ENCODE results near the gene PLVAP. TPM values are rescaled to one million over a fixed set of nuclear protein-coding genes. Genes with fewer than 3 reads are reported as not detected.

The PLVAP gene
- total RNA-seq, 1 donor from 2014 or later: 6.5 TPM

DNA sequence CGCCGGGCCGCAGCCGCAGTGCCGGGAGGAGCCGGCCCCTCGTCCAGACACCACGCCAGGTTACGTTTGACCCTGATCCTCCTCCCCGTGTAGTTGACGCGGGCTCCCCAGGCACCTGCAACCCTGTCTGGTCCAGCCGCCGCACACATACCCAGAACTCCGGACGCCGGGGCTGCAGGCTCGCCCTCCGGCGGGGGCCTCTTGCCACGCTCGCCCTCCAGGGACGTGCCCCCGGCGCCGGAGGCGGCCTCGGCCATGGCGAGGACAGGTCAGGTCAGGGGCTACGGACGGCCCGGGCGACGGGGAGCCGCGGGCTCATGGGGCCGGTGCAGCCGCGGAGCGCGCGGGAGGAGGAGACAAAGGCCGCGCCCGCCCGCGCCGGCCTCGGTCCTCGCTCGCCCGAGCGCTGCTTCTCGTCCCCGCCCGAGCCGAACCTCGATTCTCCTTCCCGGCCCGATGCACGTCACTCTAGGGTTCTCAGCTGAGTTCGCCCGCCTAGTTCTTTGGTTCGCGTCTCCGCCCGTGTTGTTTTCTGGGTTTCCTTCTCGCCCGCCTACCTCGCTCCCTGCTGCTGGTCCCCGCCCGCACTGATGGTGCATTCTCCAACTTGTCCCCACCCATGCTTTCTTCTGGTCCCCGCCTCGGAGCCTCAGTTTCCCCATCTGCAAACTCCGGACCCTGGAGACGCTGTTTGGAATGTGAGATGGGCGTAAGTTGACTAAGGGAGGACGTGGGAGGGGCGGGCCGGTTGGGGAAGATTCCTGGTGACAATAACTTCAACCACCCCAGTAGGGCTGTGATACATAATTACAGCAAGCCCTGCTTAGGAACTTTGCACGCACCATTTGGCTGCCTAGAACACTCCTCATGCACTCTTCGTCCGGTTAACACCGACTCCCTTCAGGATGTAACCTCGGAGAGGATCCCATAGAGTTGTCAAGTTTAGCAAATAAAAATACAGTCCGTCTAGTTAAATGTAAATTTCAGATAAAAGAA lies 42.4 kb downstream of the PLVAP start, which contains the start of gene ANO8:
ANO8 (minus strand) TSS at position 442 of the 996 bp plus-strand sequence; CDS start at position 257, 185 bp downstream.
- peak; percentile 98 for DNase-seq (ENCODE audit: low spot score)

DNA sequence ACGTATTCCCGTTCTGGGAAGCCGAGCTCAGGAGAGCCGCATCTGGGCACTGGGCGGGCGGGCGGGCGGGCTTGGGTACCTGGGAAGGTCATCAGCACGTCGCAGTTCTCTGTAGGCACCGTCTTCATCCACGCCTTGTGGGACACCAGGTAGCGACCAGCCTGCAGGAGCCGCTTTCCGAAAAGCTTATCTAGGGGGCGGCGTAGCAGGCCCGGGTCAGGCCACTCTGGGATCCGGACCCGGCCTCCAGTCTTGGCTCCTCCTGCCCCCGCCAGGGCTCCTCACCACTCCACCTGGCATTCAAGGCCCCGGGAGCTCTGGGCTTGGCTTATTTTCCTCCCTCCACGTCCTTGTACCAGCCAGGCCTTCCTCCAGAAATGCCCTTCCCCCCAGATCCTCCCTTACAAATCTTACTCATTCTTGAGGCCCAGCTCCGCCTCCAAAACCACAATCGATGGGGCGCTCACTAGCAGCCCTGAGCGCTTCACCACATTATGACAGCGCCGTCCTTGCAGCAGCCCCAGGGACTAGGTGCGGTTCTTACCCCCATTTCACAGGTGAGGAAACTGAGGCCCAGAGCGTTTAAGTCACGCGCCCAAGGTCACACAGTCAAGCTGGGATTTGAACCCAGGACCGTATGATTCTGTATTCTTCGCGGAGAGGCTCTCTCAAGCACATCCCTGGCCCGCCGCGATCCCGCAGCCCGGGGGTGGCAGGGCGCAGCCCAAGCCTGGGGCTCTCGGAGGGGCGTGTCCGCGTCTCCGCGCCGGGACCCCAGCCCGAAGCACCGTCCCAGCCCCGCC lies 43.3 kb downstream of the PLVAP start:
- peak; percentile 33 for DNase-seq (ENCODE audit: low spot score)

DNA sequence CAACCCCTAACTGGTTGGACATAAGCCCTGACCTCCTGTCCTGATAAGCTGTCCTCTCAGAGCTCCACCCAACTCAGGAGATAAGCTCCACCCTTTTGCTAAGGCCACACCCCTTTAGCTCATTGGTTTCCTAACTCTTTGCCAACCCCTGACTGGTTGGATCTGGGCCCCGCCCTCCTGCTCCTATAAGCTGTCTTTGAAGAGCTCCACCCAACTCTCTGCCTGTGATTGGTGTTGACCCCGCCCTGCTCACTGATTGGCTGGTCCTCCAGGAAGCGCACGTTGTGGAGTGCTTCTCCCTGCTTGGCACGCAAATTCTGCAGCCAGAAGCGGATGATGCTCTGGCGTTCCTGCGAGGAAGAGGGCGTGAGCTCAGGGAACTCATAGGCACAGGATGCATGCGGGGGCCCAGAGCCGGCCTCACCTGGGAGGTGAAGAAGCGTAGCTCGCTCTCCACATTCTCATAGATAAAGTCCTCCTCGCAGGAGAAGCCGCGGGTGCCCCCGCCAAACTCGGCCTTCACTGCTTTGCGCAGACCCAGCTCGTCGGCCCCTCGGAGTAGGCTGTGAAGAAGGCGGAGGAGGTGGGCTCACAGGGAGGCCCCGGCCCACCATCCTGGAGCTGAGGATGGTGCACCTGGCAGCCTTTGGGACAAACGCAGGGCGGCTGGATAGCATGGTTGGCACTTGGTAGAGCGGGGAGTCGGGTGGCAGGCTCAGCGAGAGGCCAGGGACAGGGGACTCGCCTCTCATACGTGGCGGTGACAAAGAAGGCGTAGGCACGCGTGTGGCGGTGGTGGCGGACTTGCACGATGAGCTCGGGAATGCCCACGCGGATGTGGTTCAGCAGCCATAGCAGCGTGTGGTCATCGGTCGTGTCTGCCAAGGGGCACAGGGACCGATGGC lies 44.2 kb downstream of the PLVAP start:
- DNase-seq (ENCODE audit: low spot score): no peak

DNA sequence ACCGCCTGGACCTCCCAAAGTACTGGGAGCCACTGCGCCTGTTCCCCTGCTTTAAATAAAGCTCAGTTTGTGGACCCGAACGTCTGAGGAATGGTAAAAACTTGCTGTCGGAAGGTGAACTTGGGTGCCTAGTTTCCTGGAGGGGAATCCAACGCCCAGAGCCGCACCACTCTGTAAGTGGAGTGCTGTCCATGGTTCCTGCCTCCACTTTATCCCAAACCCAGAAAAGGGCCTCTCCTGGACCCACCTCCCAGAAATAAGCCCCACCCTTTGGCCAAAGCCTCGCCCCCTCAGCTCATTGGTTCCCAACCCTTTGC lies 44.8 kb downstream of the PLVAP start:
- DNase-seq (ENCODE audit: low spot score): no peak

DNA sequence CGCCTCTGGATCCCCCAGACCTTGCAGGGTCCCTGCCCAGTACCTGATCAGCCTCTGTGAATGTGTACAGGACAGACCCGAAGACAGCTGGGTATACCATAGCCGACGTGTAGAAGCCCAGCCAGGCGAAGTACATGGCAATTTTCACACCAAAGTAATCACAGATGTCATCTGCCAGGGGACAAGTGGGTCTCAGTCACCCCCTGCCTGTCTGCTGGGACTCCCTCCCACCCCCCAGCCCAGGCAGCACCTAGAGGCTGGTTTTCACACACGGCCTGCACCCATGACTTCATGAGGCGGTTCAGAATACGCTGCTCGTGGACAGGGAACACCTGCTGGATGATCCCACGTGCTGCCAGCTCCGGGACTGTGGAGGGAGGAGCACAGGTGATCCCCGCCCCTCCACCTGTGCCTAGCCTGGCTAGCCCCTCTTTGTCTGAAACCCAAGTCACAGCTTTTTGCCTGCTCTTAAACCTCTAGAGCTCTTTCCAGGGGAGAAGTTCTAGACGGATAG lies 46.0 kb downstream of the PLVAP start:
- no peak for DNase-seq (ENCODE audit: low spot score)

DNA sequence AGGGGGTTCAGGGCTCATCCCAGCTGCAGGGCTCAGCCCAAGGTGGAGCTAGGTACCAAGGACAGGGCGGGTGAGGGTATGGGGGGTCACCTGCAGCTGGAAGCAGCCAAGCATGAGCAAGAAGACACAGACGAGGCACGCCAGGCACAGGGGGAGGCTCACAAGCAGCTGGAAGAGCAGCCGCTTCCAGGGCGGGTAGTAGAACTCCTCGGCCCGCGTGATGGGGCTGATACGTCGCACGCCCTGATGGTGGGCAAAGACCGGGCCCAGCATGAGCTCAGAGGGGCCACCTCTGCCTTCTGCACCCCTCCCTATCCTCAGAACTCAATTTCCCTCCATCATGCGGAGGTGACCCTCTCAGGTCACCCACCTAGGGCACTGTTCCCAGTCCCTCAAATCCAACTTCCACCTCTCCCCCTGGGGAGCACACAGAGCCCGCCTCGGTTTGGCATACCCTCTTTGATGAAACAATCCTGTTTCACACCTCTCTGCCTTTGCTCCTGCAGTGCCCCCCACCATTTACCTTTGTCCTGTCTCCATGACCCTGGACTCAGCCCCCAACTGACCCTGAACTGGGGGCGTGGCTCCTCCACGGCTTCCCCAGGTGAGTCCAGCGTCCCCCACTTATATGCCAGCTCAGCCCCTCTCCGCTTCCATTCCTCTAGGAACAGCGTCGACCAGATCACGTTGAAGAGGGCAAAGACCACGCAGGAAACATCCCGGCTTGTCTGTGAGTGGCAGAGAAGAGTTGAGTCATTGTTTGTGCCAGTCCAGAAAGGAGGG lies 46.7 kb downstream of the PLVAP start:
- no peak for DNase-seq (ENCODE audit: low spot score)

DNA sequence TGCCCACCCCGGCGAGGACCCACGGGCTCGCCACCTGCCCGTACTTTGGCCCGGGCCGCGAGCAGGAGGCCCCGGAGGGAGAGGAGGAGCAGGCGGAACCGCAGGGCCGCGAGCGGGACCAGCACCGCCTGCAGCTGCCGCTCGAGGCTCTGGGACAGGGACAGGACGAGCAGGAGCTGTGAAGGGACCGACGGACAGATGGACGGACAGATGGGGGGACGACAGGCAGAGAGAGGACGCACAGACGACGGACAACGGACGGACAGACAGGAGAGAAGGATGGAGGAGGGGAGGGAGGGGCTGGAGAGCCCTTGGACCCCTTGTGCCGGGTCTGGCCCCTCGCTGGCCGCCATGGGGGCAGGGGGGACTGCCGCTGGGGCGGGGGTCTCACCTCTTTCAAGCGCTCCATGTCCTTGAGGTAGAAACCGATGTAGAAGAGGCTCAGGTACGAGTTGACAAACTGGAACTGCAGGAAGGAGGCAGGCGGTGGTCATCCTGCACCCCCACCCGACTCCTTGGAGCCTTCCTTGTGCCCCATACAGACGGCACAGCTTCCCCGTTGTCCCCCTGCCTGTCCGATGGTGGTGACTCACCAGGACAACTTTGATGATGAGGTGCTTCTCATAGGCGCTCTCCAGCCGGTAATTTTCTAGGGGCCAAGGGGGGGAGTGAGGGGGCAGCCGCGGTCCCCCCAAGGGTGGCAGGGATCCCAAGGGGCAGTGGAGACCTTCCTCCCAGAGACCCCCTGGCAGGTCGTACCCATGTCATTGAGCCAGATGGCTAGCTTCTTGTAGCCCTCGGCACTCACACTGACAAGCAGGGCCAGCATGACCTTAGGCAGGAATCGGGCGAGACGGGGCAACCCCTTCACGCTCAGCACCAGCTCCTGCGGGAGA lies 47.5 kb downstream of the PLVAP start:
- DNase-seq (ENCODE audit: low spot score): no peak

DNA sequence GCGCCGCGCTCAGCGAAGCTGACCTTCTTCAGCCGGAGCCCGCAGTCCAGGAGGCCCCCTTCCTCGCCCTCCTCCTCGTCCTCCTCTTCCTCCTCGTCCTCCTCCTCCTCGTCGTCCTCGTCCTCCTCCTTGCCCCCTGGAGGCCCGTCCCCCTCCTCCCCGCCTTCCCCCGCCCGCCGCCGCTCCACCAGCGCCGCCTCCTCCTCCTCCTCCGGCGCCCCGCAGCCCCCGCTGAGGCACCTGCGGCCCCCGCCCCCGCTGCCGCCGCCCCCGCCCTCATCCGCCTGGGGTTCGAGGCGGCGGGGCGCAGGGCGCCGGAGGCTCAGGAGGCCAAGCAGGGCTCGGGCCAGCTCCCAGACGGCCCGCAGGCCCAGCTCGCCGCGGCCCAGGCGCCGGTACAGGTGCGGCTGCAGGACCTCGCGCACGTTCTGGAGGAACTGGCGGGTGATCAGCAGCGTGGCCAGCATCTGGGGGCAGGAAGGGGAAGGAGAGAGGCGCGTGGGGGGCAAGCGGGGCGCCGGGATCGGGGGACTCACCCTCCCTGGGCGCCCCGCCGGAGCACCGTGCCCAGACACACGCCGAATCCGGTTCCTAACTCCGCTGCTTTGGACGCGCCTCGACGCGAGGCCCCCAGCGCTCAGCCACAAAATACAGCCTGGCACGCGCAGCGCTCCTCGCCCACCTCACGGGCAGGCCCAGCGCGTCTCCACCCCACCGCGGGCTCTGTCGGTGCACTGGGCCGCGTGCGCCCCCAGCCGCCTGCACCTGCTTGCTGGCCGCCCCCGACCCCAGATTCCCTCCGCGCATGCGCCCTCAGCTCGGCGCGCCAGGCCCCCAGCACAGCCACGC lies 48.4 kb downstream of the PLVAP start:
- DNase-seq (ENCODE audit: low spot score): no peak

DNA sequence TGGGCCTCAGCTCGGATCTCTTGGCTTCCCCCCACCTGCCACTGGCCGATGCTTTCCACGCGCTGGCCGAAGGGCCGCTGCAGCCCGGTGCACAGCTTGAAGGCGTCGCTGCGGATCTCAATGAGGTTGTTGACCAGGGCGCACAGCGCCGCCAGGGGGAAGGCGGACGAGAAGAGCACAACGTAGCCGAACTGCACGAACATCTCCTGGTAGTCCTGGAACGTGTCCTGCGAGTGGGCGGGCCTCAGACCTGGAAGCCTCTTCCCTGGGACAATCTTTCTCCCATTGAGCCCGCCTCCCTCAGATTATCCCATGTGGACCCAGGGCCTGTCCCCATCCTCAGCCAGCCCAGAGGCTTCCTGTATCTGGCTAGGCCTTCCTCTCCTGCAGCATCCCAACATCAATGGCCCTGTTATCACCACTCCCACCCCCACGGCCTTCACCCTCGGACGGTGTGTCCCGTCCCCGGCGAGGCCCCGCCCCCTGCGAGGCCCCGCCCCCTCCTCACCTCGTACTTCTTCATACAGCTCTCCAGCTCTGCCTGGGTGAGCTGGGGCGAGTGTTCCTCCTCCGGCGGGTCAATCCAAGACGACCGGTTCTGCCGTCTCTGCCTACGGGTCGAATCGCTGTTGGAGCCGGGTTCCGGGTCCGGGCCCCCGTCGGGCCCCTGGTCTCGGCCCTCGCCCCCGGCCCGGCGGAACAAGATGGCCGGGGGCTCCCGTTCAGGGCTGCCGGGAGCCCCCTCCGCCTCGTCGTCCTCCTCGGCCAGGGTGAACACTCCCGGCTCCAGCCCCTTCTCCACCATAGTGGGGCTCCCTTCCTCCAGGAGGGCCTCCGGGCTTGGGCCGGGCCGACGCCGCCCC lies 49.3 kb downstream of the PLVAP start:
- DNase-seq (ENCODE audit: low spot score): peak; percentile 72

DNA sequence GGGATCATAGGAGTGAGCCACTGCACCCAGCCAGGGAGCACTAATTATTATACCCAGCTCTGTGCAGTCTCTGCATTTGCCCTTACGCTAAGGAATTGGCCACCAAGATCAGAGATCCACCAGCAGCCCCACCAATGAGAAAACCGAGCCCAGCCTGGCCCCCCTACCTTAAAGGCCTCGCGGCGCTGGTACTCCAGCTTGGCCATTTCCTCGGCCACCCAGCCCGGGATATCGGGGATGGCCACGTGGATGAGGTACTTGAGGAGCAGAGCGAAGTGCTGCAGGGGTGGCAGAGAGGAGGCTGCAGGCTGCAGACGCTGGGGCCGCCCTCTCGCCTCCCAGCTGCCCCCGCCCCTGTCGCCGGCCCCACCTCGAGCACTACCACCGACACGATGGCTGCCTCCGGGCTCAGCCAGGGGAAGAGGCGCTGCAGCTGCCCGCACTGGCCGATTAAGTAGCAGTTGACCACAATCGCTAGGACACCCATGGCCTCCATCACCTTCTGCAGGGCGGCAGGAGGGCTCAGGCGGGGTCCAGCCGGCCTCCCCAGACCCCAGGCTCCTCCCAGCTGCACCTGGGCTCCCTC lies 50.0 kb downstream of the PLVAP start:
- no peak for DNase-seq (ENCODE audit: low spot score)

DNA sequence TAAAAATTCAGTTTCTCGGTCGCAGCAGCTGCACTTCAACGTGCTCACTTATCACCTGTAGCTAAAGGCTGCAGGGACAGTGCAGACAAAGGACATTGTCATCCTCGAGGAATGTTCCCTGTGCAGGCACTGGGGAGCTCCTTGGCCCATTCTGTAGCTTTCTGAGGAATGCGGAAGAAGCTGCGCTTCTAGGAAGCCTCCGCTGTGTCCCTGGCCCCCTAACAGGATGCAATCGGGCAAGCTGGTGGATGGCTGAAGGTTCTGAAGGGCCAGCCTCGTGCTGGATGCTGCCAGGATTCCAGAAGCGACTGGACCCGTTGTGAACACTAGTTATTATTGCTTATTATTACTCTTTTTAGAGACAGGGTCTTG lies 50.6 kb downstream of the PLVAP start:
- DNase-seq (ENCODE audit: low spot score): no peak

DNA sequence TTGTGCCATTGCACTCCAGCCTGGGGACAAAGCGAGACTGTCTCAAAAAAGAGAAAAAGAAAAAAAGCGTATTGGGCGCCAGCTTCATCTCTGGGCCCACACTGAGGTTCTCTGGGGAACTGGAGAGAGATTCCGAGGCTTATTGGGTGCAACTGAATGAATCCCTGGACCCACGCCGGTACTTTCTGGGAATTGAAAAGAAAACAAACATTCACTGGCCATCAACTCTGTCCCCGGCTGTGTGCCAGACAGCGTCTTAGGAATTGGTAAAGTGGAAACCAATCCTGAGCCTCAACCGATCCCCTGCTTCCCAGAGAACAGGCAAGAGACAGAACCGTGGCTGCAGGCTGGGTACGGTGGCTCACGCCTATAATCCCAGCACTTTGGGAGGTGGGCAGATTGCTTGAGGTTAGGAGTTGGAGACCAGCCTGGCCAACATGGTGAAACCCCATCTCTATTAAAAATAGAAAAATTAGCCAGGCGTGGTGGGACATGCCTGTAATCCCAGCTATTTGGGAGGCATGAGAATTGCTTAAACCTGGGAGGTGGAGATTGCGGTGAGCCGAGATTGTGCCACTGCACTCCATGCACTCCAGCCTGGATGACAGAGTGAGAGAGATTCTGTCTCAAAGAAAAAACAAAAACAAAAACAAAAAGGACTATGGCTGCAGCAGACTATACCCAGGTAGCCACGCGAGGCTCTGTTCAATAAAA lies 51.1 kb downstream of the PLVAP start:
- DNase-seq (ENCODE audit: low spot score): no peak

DNA sequence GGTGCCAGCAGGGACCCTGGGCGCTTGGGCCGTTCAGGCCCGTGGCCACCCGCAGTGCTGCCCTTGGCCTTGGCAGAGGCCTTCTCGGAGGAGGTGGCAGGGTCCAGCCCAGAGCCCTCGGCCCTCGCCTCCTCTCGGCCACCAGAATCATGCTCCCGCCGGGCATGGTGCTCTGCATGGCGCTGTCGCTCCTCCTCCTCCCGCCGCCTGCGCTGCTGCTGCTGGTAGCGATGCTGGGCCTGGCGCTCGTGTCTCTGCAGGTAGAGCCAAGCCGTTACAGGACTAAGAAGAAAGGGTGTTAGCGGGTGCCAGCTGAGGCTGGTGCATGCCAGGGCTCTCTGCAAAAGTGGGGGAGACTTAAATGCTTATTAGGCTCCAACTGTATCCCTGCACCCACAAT lies 52.0 kb downstream of the PLVAP start:
- no peak for DNase-seq (ENCODE audit: low spot score)

DNA sequence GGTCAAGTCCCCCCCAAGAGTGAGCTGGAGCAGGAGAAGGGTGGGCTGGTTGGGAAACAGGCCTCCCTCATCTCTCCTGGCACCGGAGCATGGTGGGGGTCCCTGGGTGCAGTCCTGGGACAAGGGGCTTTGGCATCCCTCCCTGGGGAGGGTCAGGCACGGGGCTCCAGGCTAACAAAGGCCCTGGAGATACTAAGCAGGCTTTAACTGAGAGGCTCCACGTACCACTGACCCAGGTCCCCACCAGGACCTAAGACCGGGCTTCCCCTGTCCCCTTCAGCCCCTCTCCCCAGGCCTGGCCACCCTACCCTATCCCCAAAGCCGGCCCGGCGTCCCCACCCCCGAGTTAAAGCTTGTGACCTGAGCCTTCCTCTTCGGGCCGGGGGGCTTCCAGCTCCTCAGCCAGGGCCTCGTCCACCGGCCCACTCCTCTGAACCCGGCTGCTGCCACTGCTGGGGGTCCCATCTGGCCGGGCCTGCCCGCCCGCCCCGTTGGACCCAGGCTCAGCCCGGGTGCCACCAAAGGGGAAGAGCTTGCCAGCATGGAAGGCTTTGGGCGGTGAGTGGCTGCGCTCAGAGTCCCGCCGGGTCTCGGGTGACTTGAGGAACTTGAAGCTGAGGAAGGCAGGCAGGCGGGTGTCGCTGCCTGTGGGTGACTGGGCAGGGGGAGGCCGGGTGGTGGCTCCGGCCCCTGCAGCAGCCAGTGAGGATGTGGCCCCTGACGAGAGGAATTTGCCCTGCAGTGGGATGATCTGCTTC lies 52.6 kb downstream of the PLVAP start:
- no peak for DNase-seq (ENCODE audit: low spot score)

DNA sequence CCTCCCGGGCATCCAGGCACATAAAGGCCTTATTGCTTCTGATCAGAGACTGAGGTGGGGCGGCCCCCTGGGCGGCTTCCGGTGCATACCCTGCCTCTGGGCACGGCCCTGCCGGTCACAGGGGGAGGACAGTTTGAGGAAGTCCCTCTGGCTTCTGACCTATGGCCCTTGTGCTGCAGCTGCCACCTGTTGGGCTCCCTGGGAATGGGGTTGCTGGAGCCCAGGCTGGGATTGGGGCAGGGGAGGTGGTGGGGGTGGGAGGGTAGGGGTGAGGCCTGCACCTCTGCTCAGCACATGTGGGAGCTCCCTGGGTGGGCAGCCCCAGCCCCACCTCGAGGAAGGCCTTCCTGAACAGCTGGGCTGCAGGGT lies 53.2 kb downstream of the PLVAP start:
- no peak for DNase-seq (ENCODE audit: low spot score)
